A549 (cell line): ENCODE measurements around the gene CYP19A1. TPM values are rescaled to one million over a fixed set of nuclear protein-coding genes. Genes with fewer than 3 reads are reported as not detected.
A peak's percentile ranks its signal among the peaks of the same experiment; 100 is the strongest.

Experiments
- ATAC-seq, 2 experiments: fragments of 200-7000 bp in 1 of 2; fragments of >200 bp in 1 of 2; cut with Nextera tagmentation in 1 of 2; cut with Tn5 transposase in 1 of 2; 3 replicates each; pipeline versions ENCODE4 v1.8.0 to v1.9.1; 2018 to 2020; ENCODE audit warnings: mild to moderate bottlenecking in 1 of 2, moderate library complexity in 1 of 2
- CTCF ChIA-PET: fragments of 300-600 bp; sonication (Branson Sonifier 250); formaldehyde crosslinking; extraction: SDS; loops from one replicate; lab custom pipeline; 2021; ENCODE audit warnings: antibody characterized with exemption, inconsistent platforms; lab: Yijun Ruan, JAX
- POLR2A ChIA-PET: fragments of 350-600 bp; formaldehyde crosslinking; extraction: SDS; loops from one replicate; lab custom pipeline; 2021; ENCODE audit warnings: antibody characterized with exemption, inconsistent platforms; lab: Yijun Ruan, JAX
- DNase-seq, 2 experiments: peaks; one replicate each; pipeline versions ENCODE4 v3.0.0 to v3.0.0-alpha.2; 2011 to 2016; ENCODE audit warnings: low read depth in 1 of 2, low spot score in 1 of 2
- FAIRE-seq: peaks from 2 replicates; lab custom pipeline; 2011; peaks lifted over from hg19 to GRCh38; lab: Jason Lieb, UNC
- H3K27ac ChIP-seq, 2 experiments: fragments of >200 bp; sonication (Bioruptor Twin); formaldehyde crosslinking; 3 replicates each; pipeline ENCODE4 v1.5.1; 2016 to 2017
- H3K4me1 ChIP-seq: fragments of >200 bp; sonication (Bioruptor Twin); formaldehyde crosslinking; 3 replicates; pipeline ENCODE4 v1.6.1; 2016
- H3K4me2 ChIP-seq: fragments of >200 bp; sonication (Bioruptor Twin); formaldehyde crosslinking; 3 replicates; pipeline ENCODE4 v1.6.1; 2016
- H3K4me3 ChIP-seq: fragments of >200 bp; sonication (Bioruptor Twin); formaldehyde crosslinking; 3 replicates; pipeline ENCODE4 v1.5.1; 2016
- H3K9me3 ChIP-seq: fragments of >200 bp; sonication (Bioruptor Twin); formaldehyde crosslinking; 3 replicates; pipeline ENCODE4 v1.6.1; 2016
- EHMT2 ChIP-seq: fragments of 200-600 bp; sonication (generic); IDR thresholded peaks from 2 replicates; pipeline ENCODE4 v1.6.1; 2016; ENCODE audit warnings: antibody characterized with exemption, low read depth, mild to moderate bottlenecking, moderate library complexity
- ESRRA ChIP-seq: fragments of 150-350 bp; IDR thresholded peaks from 2 replicates; pipeline ENCODE4 v1.6.1; 2014; ENCODE audit warnings: mild to moderate bottlenecking, low read length, borderline replicate concordance
- FOSL2 ChIP-seq, 2 experiments: fragments of 450-650 bp in 1 of 2; fragments of >200 bp in 1 of 2; sonication (Bioruptor Twin) in 1 of 2; formaldehyde crosslinking; IDR thresholded peaks; 2 replicates each; pipeline versions ENCODE4 v1.5.0 to v1.6.1; 2016 to 2020; ENCODE audit warnings: mild to moderate bottlenecking in 1 of 2, moderate library complexity in 1 of 2
- FOXS1 ChIP-seq: fragments of 250-450 bp; sonication (Bioruptor Pico); IDR thresholded peaks from 2 replicates; pipeline ENCODE4 v1.5.0; 2020; ENCODE audit warnings: mild to moderate bottlenecking, moderate library complexity
- HOXB13 ChIP-seq: fragments of 250-450 bp; sonication (Bioruptor Pico); IDR thresholded peaks from 2 replicates; pipeline ENCODE4 v1.5.0; 2020; ENCODE audit warnings: low read depth, mild to moderate bottlenecking, moderate library complexity
- KDM5A ChIP-seq: fragments of 200-600 bp; sonication (generic); IDR thresholded peaks from 2 replicates; pipeline ENCODE4 v1.6.1; 2016; ENCODE audit warnings: antibody characterized with exemption, mild to moderate bottlenecking
- RARB ChIP-seq: fragments of 250-450 bp; sonication (Bioruptor Pico); IDR thresholded peaks from 2 replicates; pipeline ENCODE4 v1.8.0; 2021; ENCODE audit warnings: mild to moderate bottlenecking, moderate library complexity
- SMC3 ChIP-seq: fragments of >200 bp; sonication (Bioruptor Twin); formaldehyde crosslinking; IDR thresholded peaks from 3 replicates; pipeline ENCODE4 v1.6.1; 2018; ENCODE audit warnings: inconsistent platforms
- TFCP2L1 ChIP-seq: fragments of 250-450 bp; sonication (Bioruptor Pico); IDR thresholded peaks from 2 replicates; pipeline ENCODE4 v1.5.0; 2021; ENCODE audit warnings: mild to moderate bottlenecking
- WGBS: methylation state at CpG from one replicate; pipeline ENCODE4 v1.1.6; 2017; ENCODE audit errors: missing lambda C conversion rate; 5-methylcytosine and 5-hydroxymethylcytosine counted together
- polyA plus RNA-seq, 4 experiments: library from polyadenylated mRNA; depleted of rRNA in 3 of 4; stranded (reverse); fragments of >200 nt; fragmentation: RNase III in 1 of 4; extraction: RNeasy Plus Mini Kit Qiagen cat#74134 plus additional on column Dnase treatment in 1 of 4; gene quantifications; 2 replicates in 3 of 4; 3 replicates in 1 of 4; pipeline ENCODE4 v1.2.3, GENCODE V29; 2011 to 2017
- TF ChIP-seq, protein P1 (sequence below): IDR thresholded peaks from 2 replicates; pipeline ENCODE4 v1.6.1; 2012
- TF ChIP-seq, protein P2 (sequence below): fragments of 200-600 bp; sonication (generic); IDR thresholded peaks from 2 replicates; pipeline ENCODE4 v1.6.1; 2016; ENCODE audit warnings: antibody characterized with exemption, mild to moderate bottlenecking, moderate library complexity
- TF ChIP-seq, protein P3 (sequence below): fragments of >200 bp; sonication (Bioruptor Twin); formaldehyde crosslinking; IDR thresholded peaks from 3 replicates; pipeline ENCODE4 v1.6.1; 2016
- TF ChIP-seq, protein P4 (sequence below): fragments of >200 bp; sonication (Bioruptor Twin); formaldehyde crosslinking; IDR thresholded peaks from 2 replicates; pipeline ENCODE4 v1.6.1; 2016
- TF ChIP-seq, protein P5 (sequence below): IDR thresholded peaks from 2 replicates; pipeline ENCODE4 v1.6.1; 2012; ENCODE audit warnings: low read depth, borderline replicate concordance

The CYP19A1 gene
- polyA plus RNA-seq, 2 of the 4 experiments (the other 2 are of a cell fraction), result 0.36 TPM; not detected in 1

DNA sequence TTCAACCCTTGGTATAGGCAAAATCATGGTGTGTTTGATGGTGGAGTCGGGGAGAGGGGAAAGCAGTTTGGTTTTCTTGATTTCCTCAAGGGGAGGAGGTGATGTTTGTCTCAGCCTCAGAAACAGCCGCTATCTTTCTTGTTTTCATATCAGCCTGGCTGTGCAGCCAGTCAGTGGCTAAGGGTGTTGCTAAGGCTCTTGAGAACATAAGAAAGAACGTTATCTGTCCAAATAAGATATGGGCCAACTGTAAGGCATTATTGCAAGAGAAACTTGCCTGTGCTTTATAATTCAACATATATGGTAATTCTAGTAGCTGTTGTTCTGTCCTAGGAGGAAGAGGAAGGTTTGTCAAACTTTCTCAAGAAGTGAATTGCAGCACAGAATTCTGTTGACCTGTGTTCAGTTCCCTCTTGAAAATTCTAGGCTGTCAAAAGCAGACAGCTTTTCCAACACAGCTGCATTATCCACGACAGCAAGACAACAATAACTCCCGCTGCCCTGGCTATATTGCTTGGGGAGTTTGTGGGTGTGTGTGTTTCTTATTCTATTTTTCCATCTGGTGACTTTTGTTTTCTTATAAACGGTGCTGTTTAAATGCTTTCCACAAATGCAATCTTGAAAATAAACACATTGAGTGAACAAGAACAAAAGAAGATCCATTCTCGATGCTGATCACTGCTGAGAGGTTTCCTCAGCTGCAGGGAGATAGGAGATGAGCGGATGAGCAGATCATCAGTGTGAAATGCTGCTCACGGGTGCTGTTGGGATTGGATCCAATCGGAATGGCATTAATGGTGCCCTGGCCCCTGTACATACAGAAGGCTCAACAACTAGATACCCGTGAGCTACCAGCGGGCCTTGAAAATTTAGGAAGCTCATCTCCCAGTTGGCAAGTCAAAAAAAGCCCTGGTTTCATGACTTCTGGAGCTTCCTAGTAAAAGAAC is 152.9 kb downstream of the CYP19A1 start:
- no peaks in the 10 kb centered on the region for H3K4me1 ChIP-seq
- ChIA-PET CTCF (interaction anchor here (0.7 to 15.7 kb wide), 9 partner anchors 7 to 217 kb away, joined by 3 to 333 read pairs (median 3); no protein-coding TSS in a partner anchor), POLR2A (no interaction called here)
- FAIRE-seq (peak; percentile 28), DNase-seq (no peak), ATAC-seq (no peak)
- TF ChIP-seq, protein P1, sequence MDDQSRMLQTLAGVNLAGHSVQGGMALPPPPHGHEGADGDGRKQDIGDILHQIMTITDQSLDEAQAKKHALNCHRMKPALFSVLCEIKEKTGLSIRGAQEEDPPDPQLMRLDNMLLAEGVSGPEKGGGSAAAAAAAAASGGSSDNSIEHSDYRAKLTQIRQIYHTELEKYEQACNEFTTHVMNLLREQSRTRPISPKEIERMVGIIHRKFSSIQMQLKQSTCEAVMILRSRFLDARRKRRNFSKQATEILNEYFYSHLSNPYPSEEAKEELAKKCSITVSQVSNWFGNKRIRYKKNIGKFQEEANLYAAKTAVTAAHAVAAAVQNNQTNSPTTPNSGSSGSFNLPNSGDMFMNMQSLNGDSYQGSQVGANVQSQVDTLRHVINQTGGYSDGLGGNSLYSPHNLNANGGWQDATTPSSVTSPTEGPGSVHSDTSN, result no peak
- no peak for TF ChIP-seq SMC3
- TF ChIP-seq FOXS1, result no peak
- TF ChIP-seq HOXB13 (CRISPR knock-in tag), result no peak
- no peak for TF ChIP-seq FOSL2 (IDR thresholded peaks at IDR 0.05)
- TF ChIP-seq FOSL2 (CRISPR knock-in tag; IDR thresholded peaks at IDR 0.05), result no peak
- TF ChIP-seq, protein P2, sequence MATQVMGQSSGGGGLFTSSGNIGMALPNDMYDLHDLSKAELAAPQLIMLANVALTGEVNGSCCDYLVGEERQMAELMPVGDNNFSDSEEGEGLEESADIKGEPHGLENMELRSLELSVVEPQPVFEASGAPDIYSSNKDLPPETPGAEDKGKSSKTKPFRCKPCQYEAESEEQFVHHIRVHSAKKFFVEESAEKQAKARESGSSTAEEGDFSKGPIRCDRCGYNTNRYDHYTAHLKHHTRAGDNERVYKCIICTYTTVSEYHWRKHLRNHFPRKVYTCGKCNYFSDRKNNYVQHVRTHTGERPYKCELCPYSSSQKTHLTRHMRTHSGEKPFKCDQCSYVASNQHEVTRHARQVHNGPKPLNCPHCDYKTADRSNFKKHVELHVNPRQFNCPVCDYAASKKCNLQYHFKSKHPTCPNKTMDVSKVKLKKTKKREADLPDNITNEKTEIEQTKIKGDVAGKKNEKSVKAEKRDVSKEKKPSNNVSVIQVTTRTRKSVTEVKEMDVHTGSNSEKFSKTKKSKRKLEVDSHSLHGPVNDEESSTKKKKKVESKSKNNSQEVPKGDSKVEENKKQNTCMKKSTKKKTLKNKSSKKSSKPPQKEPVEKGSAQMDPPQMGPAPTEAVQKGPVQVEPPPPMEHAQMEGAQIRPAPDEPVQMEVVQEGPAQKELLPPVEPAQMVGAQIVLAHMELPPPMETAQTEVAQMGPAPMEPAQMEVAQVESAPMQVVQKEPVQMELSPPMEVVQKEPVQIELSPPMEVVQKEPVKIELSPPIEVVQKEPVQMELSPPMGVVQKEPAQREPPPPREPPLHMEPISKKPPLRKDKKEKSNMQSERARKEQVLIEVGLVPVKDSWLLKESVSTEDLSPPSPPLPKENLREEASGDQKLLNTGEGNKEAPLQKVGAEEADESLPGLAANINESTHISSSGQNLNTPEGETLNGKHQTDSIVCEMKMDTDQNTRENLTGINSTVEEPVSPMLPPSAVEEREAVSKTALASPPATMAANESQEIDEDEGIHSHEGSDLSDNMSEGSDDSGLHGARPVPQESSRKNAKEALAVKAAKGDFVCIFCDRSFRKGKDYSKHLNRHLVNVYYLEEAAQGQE, result no peak
- no peaks in the 10 kb centered on the region for H3K9me3 ChIP-seq
- no peak overlapping the region for H3K4me2 ChIP-seq
- 35% methylated on average over 12 of the region's 12 CpGs for WGBS
- H3K27ac ChIP-seq, result no peak overlapping the region
- H3K4me3 ChIP-seq, result no peak overlapping the region

DNA sequence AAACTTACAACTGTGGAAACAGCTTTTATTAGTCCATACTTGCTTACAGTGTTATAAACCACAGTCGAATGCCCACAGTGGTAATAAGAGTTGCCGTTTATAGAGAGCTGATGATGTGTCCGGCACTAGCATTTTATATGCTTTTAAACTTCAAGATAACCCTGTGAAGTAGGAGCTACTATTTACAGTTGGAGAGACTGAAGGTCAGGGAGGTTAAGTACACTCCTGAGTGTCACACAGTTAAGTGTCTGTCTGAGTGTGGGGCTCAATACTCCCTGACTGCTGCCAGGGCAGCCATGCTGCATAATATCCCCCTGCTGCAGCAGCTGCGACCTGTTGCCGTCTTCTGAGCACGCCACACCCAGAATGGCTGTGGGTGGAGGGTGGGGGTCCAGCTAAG is 153.8 kb downstream of the CYP19A1 start:
- DNase-seq (no peak), ATAC-seq (no peak), FAIRE-seq (no peak)
- Histone ChIP-seq H3K9me3 (no peaks in the 10 kb centered on the region), H3K27ac (no peak overlapping the region), H3K4me3 (no peak overlapping the region), H3K4me1 (no peaks in the 10 kb centered on the region), H3K4me2 (no peak overlapping the region)
- 62% methylated on average over 6 of the region's 6 CpGs for WGBS
- POLR2A ChIA-PET, result no interaction called here
- CTCF ChIA-PET, result interaction anchor here (0.9 to 15.7 kb wide), 9 partner anchors 8 to 218 kb away, joined by 3 to 333 read pairs (median 4); no protein-coding TSS in a partner anchor
- TF ChIP-seq ESRRA (no peak), KDM5A (no peak), EHMT2 (no peak), RARB (CRISPR knock-in tag) (no peak), TFCP2L1 (CRISPR knock-in tag) (no peak), FOSL2 (IDR thresholded peaks at IDR 0.05) (no peak), FOSL2 (CRISPR knock-in tag; IDR thresholded peaks at IDR 0.05) (no peak)
- TF ChIP-seq, protein P3, sequence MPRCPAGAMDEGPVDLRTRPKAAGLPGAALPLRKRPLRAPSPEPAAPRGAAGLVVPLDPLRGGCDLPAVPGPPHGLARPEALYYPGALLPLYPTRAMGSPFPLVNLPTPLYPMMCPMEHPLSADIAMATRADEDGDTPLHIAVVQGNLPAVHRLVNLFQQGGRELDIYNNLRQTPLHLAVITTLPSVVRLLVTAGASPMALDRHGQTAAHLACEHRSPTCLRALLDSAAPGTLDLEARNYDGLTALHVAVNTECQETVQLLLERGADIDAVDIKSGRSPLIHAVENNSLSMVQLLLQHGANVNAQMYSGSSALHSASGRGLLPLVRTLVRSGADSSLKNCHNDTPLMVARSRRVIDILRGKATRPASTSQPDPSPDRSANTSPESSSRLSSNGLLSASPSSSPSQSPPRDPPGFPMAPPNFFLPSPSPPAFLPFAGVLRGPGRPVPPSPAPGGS, result no peak
- TF ChIP-seq, protein P4, sequence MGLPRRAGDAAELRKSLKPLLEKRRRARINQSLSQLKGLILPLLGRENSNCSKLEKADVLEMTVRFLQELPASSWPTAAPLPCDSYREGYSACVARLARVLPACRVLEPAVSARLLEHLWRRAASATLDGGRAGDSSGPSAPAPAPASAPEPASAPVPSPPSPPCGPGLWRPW, result no peak
- TF ChIP-seq, protein P5, sequence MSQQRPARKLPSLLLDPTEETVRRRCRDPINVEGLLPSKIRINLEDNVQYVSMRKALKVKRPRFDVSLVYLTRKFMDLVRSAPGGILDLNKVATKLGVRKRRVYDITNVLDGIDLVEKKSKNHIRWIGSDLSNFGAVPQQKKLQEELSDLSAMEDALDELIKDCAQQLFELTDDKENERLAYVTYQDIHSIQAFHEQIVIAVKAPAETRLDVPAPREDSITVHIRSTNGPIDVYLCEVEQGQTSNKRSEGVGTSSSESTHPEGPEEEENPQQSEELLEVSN, result no peak
